ENCODE data around the gene ARHGAP15. TPM values are rescaled to one million over a fixed set of nuclear protein-coding genes. Genes with fewer than 3 reads are reported as not detected.
A peak's percentile ranks its signal among the peaks of the same experiment; 100 is the strongest.

Gene ARHGAP15
- total RNA-seq, result 9.1 TPM

GRCh38 chr2:143128681-143129580, at the start of gene ARHGAP15:
ARHGAP15 (plus strand) TSS chr2:143129419.
- no peak within 1 kb of the TSS for H3K4me3 ChIP-seq
- H3K9me3 ChIP-seq, result no peaks in the 10 kb centered on the region
- intact Hi-C loops (cut with DNase I), result no loop called here
- H3K4me1 ChIP-seq, result no peaks in the 10 kb centered on the region
- DNase-seq (ENCODE audit: extremely low spot score in 2 of 2), result no peak
- peak within 1 kb of the TSS; percentile 18 for H3K27ac ChIP-seq
- no peaks in the 10 kb centered on the region for H3K27me3 ChIP-seq
- no peaks in the 10 kb centered on the region for H3K36me3 ChIP-seq
- TF ChIP-seq POLR2AphosphoS5 (IDR thresholded peaks at IDR 0.05; ENCODE audit: insufficient read depth in 1 of 2, low read depth in 1 of 2), result no peak

- TF ChIP-seq CTCF (IDR thresholded peaks at IDR 0.05) (no peak), POLR2AphosphoS5 (IDR thresholded peaks at IDR 0.05; ENCODE audit: insufficient read depth in 1 of 2, low read depth in 1 of 2) (no peak), POLR2A (IDR thresholded peaks at IDR 0.05) (no peak)
- Histone ChIP-seq H3K27ac (no peak overlapping the region), H3K27me3 (no peaks in the 10 kb centered on the region), H3K4me3 (no peak overlapping the region), H3K9me3 (no peaks in the 10 kb centered on the region), H3K4me1 (no peaks in the 10 kb centered on the region), H3K36me3 (no peaks in the 10 kb centered on the region)
- intact Hi-C loops (cut with DNase I), result no loop called here
- DNase-seq (ENCODE audit: extremely low spot score in 2 of 2), result no peak
Measured at GRCh38 chr2:143081616-143082015, 47.6 kb upstream of the ARHGAP15 start.

- H3K9me3 ChIP-seq, result no peaks in the 10 kb centered on the region
- no peaks in the 10 kb centered on the region for H3K4me1 ChIP-seq
- DNase-seq (ENCODE audit: extremely low spot score in 2 of 2), result no peak
- no peak overlapping the region for H3K4me3 ChIP-seq
- no peak for TF ChIP-seq CTCF (IDR thresholded peaks at IDR 0.05)
- TF ChIP-seq POLR2AphosphoS5 (IDR thresholded peaks at IDR 0.05; ENCODE audit: insufficient read depth in 1 of 2, low read depth in 1 of 2), result no peak
- no peak for TF ChIP-seq POLR2A (IDR thresholded peaks at IDR 0.05)
- H3K27ac ChIP-seq, result no peak overlapping the region
- no peaks in the 10 kb centered on the region for H3K27me3 ChIP-seq
- intact Hi-C loops (cut with DNase I), result no loop called here
- no peaks in the 10 kb centered on the region for H3K36me3 ChIP-seq
Measured at GRCh38 chr2:143083636-143084035, 45.6 kb upstream of the ARHGAP15 start.

- intact Hi-C loops (cut with DNase I), result no loop called here
- no peak for DNase-seq (ENCODE audit: extremely low spot score in 2 of 2)
- TF ChIP-seq CTCF (IDR thresholded peaks at IDR 0.05) (no peak), POLR2A (IDR thresholded peaks at IDR 0.05) (no peak), POLR2AphosphoS5 (IDR thresholded peaks at IDR 0.05; ENCODE audit: insufficient read depth in 1 of 2, low read depth in 1 of 2) (no peak)
- no peak overlapping the region for H3K27ac ChIP-seq
- H3K9me3 ChIP-seq, result no peaks in the 10 kb centered on the region
- no peaks in the 10 kb centered on the region for H3K36me3 ChIP-seq
- no peaks in the 10 kb centered on the region for H3K4me1 ChIP-seq
- no peaks in the 10 kb centered on the region for H3K27me3 ChIP-seq
- no peak overlapping the region for H3K4me3 ChIP-seq
Measured at GRCh38 chr2:143084462-143084861, 44.8 kb upstream of the ARHGAP15 start.

- TF ChIP-seq POLR2AphosphoS5 (IDR thresholded peaks at IDR 0.05; ENCODE audit: insufficient read depth in 1 of 2, low read depth in 1 of 2), result no peak
- no peak for TF ChIP-seq CTCF (IDR thresholded peaks at IDR 0.05)
- TF ChIP-seq POLR2A (IDR thresholded peaks at IDR 0.05), result no peak
- no peaks in the 10 kb centered on the region for H3K36me3 ChIP-seq
- H3K9me3 ChIP-seq, result no peaks in the 10 kb centered on the region
- H3K4me1 ChIP-seq, result no peaks in the 10 kb centered on the region
- H3K27ac ChIP-seq, result no peak overlapping the region
- H3K4me3 ChIP-seq, result no peak overlapping the region
- no peaks in the 10 kb centered on the region for H3K27me3 ChIP-seq
- DNase-seq (ENCODE audit: extremely low spot score in 2 of 2), result no peak
- intact Hi-C loops (cut with DNase I), result no loop called here
Measured at GRCh38 chr2:143085125-143085784, 44.0 kb upstream of the ARHGAP15 start.

Measured in vagina (tissue), 2 donors.